Panc1 (cell line): ENCODE results near the gene ACER3.

Experiments used
- CTCF ChIP-seq: fragments of 450-650 bp; IDR thresholded peaks from 2 replicates; pipeline ENCODE4 v1.5.1; 2017; ENCODE audit warnings: mild to moderate bottlenecking
- POLR2AphosphoS5 ChIP-seq: IDR thresholded peaks from 2 replicates; pipeline ENCODE4 v1.6.1; 2012; ENCODE audit warnings: mild to moderate bottlenecking, low read depth, low read length, moderate library complexity

DNA sequence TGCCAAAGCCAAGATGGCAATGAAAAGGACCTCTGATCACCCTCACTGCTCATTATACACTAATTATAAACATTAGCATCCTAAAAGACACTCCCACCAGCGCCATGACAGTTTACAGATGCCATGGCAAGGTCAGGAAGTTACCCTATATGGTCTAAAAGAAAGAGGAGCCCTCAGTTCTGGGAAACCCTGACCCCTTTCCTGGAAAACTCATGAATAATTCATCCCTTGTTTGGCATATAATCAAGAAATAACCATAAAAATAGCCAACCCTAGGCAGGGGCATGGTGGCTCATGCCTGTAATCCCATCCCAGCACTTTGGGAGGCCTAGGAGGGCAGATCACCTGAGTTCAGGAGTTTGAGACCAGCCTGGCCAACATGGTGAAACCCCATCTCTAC lies 193.4 kb downstream of the ACER3 start:
- TF ChIP-seq POLR2AphosphoS5 (no peak), CTCF (no peak)
